ENCODE results near the gene NAPA. TPM values are rescaled to one million over a fixed set of nuclear protein-coding genes. Genes with fewer than 3 reads are reported as not detected.
A peak's percentile ranks its signal among the peaks of the same experiment; 100 is the strongest.

NAPA gene
- total and polyA plus RNA-seq, 10 of the 15 experiments (the other 5 are each of a cell fraction or from before 2014, with no cell fraction given) = 8.2 to 193 (median 102) TPM

GRCh38 chr19:47560999-47561398 is 46.1 kb upstream of the NAPA start:
- no peak for DNase-seq (ENCODE audit: low read depth, low spot score)
- Histone ChIP-seq H3K79me2 (ENCODE audit: control insufficient read depth, insufficient read depth, low read length) (no peaks in the 10 kb centered on the region), H4K20me1 (ENCODE audit: control insufficient read depth, insufficient read depth) (no peaks in the 10 kb centered on the region), H2AFZ (ENCODE audit: control insufficient read depth, low read depth, low read length) (no peak overlapping the region), H3K4me2 (ENCODE audit: control insufficient read depth, insufficient read depth) (peak overlapping the region; percentile 22; the same call in 1 of the 2 replicates), H3K27ac (ENCODE audit: control insufficient read depth, insufficient read depth) (no peak overlapping the region), H3K9me3 (replicated peaks; ENCODE audit: control insufficient read depth, insufficient read depth, low read length) (no peaks in the 10 kb centered on the region), H3K4me3 (no peak overlapping the region), H3K4me1 (ENCODE audit: control insufficient read depth, insufficient read depth, low read length) (peaks cover 5% of the 10 kb centered on the region; the same call in 1 of the 2 replicates), H3K36me3 (ENCODE audit: control insufficient read depth in 2 of 2, insufficient read depth in 2 of 2, low read length in 1 of 2) (no peaks in the 10 kb centered on the region), H3K27me3 (replicated peaks in 1 of 2; ENCODE audit: control insufficient read depth in 2 of 2, insufficient read depth in 2 of 2, low read length in 1 of 2) (no peaks in the 10 kb centered on the region), H3K9ac (ENCODE audit: control insufficient read depth, insufficient read depth, low read length) (no peak overlapping the region)
- ChIA-PET SMC1A (ENCODE audit: uncharacterized antibody, unreplicated experiment) (interaction anchor here (1.0 to 1.6 kb wide), 4 partner anchors 8 to 45 kb away, joined by 3 to 4 read pairs (median 4); no protein-coding TSS in a partner anchor), RAD21 (ENCODE audit: unreplicated experiment) (interaction anchor here (0.9 kb wide), 2 partner anchors 43 to 45 kb away, joined by 3 read pairs; no protein-coding TSS in a partner anchor), POLR2A (interaction anchor here (0.7 kb wide), 1 partner anchor 17 kb away, joined by 3 read pairs; no protein-coding TSS in a partner anchor), CTCF (interaction anchor here (1.1 kb wide), 1 partner anchor 45 kb away, joined by 3 read pairs; no protein-coding TSS in a partner anchor)
- TF ChIP-seq GATAD2B (conservative IDR thresholded peaks at IDR 0.05; ENCODE audit: low read depth) = no peak
- TF ChIP-seq RUNX3 (IDR thresholded peaks at IDR 0.05; ENCODE audit: low read length) = peak; percentile 27; the same call in 1 of the 2 replicates
- TF ChIP-seq ZNF217 (IDR thresholded peaks at IDR 0.05) = no peak
- ATAC-seq = peak; percentile 56
- 64% methylated on average over 2 of the region's 2 CpGs for WGBS (ENCODE audit: insufficient coverage, insufficient replicate concordance, low lambda C conversion rate, missing lambda C conversion rate)
- in situ Hi-C loops (cut with MboI) (no loop called here), intact Hi-C loops (cut with micrococcal nuclease; ENCODE audit: unreplicated experiment) (no loop called here)
- no peak for FAIRE-seq
- no TSS peak for BruUV-seq (replicated peaks)

- ChIA-PET RAD21 (ENCODE audit: unreplicated experiment) (no interaction called here), SMC1A (ENCODE audit: uncharacterized antibody, unreplicated experiment) (interaction anchor here (0.6 to 1.2 kb wide), 3 partner anchors 32 to 735 kb away, joined by 3 to 4 read pairs (median 3); no protein-coding TSS in a partner anchor), POLR2A (no interaction called here), CTCF (interaction anchor here (0.6 kb wide), 1 partner anchor 9 kb away, joined by 4 read pairs; no protein-coding TSS in a partner anchor)
- H3K4me1 ChIP-seq (ENCODE audit: control insufficient read depth, insufficient read depth, low read length) = no peaks in the 10 kb centered on the region
- H3K9ac ChIP-seq (ENCODE audit: control insufficient read depth, insufficient read depth, low read length) = no peak overlapping the region
- no peaks in the 10 kb centered on the region for H3K36me3 ChIP-seq (ENCODE audit: control insufficient read depth in 2 of 2, insufficient read depth in 2 of 2, low read length in 1 of 2)
- H3K27me3 ChIP-seq (replicated peaks in 1 of 2; ENCODE audit: control insufficient read depth in 2 of 2, insufficient read depth in 2 of 2, low read length in 1 of 2) = no peaks in the 10 kb centered on the region
- H3K9me3 ChIP-seq (replicated peaks; ENCODE audit: control insufficient read depth, insufficient read depth, low read length) = no peaks in the 10 kb centered on the region
- no peak overlapping the region for H2AFZ ChIP-seq (ENCODE audit: control insufficient read depth, low read depth, low read length)
- TF ChIP-seq CREM (IDR thresholded peaks at IDR 0.05; ENCODE audit: low read depth) (no peak), EED (IDR thresholded peaks at IDR 0.05; ENCODE audit: low read depth) (no peak), ZBED1 (IDR thresholded peaks at IDR 0.05; ENCODE audit: borderline replicate concordance) (no peak), KDM1A (IDR thresholded peaks at IDR 0.05; ENCODE audit: borderline replicate concordance) (no peak), E2F8 (IDR thresholded peaks at IDR 0.05; ENCODE audit: low read depth, partially characterized antibody) (no peak), HSF1 (IDR thresholded peaks at IDR 0.05; ENCODE audit: low read depth, low read length) (no peak)
- no peak overlapping the region for H3K27ac ChIP-seq (ENCODE audit: control insufficient read depth, insufficient read depth)
- in situ Hi-C loops (cut with MboI) = no loop called here
- H3K79me2 ChIP-seq (ENCODE audit: control insufficient read depth, insufficient read depth, low read length) = no peaks in the 10 kb centered on the region
- intact Hi-C loops (cut with micrococcal nuclease; ENCODE audit: unreplicated experiment) = no loop called here
- no peak for ATAC-seq
- no peak for FAIRE-seq
- no TSS peak for BruUV-seq (replicated peaks)
- no peak for DNase-seq (ENCODE audit: low read depth, low spot score)
- no peaks in the 10 kb centered on the region for H4K20me1 ChIP-seq (ENCODE audit: control insufficient read depth, insufficient read depth)
- H3K4me2 ChIP-seq (ENCODE audit: control insufficient read depth, insufficient read depth) = no peak overlapping the region
- 38% methylated on average over 4 of the region's 4 CpGs for WGBS (ENCODE audit: insufficient coverage, insufficient replicate concordance, low lambda C conversion rate, missing lambda C conversion rate)
- no peak overlapping the region for H3K4me3 ChIP-seq
These were observed 35.3 kb upstream of the NAPA start for GRCh38 chr19:47550129-47550528.

Measured in GM12878 (cell line).